KMS-11 (cell line): ENCODE measurements around the gene SEMA3B.

Source experiments
- H2AFZ ChIP-seq: fragments of 200-600 bp; sonication (generic); 2 replicates; pipeline ENCODE4 v1.6.1; 2016; ENCODE audit warnings: antibody characterized with exemption, mixed run types, low read depth
- H3K27ac ChIP-seq: fragments of 200-600 bp; sonication (generic); 2 replicates; pipeline ENCODE4 v1.6.1; 2016; ENCODE audit warnings: mild to moderate bottlenecking, mixed run types
- H3K27me3 ChIP-seq: fragments of 200-600 bp; sonication (generic); 2 replicates; pipeline ENCODE4 v1.6.1; 2017; ENCODE audit warnings: mild to moderate bottlenecking, low read depth, mixed run types, moderate library complexity; ENCODE audit not compliant: insufficient read depth
- H3K36me3 ChIP-seq: fragments of 200-600 bp; sonication (generic); 2 replicates; pipeline ENCODE4 v1.6.1; 2017; ENCODE audit warnings: mild to moderate bottlenecking, mixed run types; ENCODE audit not compliant: insufficient read depth
- H3K4me1 ChIP-seq: fragments of 200-600 bp; sonication (generic); 2 replicates; pipeline ENCODE4 v1.6.1; 2016; ENCODE audit warnings: mild to moderate bottlenecking, low read depth, mixed run types; ENCODE audit not compliant: poor library complexity, severe bottlenecking
- H3K4me2 ChIP-seq: fragments of 200-600 bp; sonication (generic); 2 replicates; pipeline ENCODE4 v1.7.0; 2016; ENCODE audit warnings: mild to moderate bottlenecking, mixed run types
- H3K4me3 ChIP-seq: fragments of 200-600 bp; sonication (generic); IDR thresholded peaks from 2 replicates; pipeline ENCODE4 v1.6.1; 2017; ENCODE audit warnings: low read depth, low read length, mixed read lengths; ENCODE audit not compliant: insufficient read depth
- H3K79me2 ChIP-seq: fragments of 200-600 bp; sonication (generic); 2 replicates; pipeline ENCODE4 v1.6.1; 2016; ENCODE audit warnings: low read depth, mixed run types; ENCODE audit not compliant: insufficient read depth
- H3K9ac ChIP-seq: fragments of 200-600 bp; sonication (generic); 2 replicates; pipeline ENCODE4 v1.6.1; 2016; ENCODE audit warnings: mild to moderate bottlenecking, mixed run types
- H4K20me1 ChIP-seq: fragments of 200-600 bp; sonication (generic); 2 replicates; pipeline ENCODE4 v1.6.1; 2016; ENCODE audit warnings: mild to moderate bottlenecking, mixed run types; ENCODE audit not compliant: insufficient read depth
- TF ChIP-seq, protein P1 (sequence below): fragments of 200-600 bp; sonication (generic); conservative IDR thresholded peaks from 2 replicates; pipeline ENCODE4 v1.6.1; 2017; ENCODE audit warnings: low read depth, mild to moderate bottlenecking, antibody characterized with exemption, low read length, moderate library complexity, mixed read lengths

Gene SEMA3B

DNA sequence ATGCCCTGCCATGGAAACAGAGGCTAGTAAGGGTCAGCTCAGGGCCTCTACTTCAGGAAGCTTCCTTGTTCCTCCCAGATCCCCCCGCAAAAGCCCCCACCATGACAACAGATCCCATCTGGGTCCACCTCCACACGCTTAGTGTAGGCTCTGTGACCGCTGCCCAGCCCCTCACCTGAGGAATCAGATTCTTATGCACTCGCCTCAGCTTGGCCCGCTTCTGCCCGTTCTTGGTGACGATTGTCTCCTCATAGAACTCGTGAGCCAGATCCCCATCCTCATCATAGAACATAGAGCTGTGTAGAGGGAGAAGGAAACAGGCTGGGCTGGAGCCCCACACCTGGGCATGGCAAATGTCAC lies 57.2 kb downstream of the SEMA3B start:
- TF ChIP-seq, protein P1, sequence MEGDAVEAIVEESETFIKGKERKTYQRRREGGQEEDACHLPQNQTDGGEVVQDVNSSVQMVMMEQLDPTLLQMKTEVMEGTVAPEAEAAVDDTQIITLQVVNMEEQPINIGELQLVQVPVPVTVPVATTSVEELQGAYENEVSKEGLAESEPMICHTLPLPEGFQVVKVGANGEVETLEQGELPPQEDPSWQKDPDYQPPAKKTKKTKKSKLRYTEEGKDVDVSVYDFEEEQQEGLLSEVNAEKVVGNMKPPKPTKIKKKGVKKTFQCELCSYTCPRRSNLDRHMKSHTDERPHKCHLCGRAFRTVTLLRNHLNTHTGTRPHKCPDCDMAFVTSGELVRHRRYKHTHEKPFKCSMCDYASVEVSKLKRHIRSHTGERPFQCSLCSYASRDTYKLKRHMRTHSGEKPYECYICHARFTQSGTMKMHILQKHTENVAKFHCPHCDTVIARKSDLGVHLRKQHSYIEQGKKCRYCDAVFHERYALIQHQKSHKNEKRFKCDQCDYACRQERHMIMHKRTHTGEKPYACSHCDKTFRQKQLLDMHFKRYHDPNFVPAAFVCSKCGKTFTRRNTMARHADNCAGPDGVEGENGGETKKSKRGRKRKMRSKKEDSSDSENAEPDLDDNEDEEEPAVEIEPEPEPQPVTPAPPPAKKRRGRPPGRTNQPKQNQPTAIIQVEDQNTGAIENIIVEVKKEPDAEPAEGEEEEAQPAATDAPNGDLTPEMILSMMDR, result no peak
- no peaks in the 10 kb centered on the region for H4K20me1 ChIP-seq
- peaks cover 4% of the 10 kb centered on the region for H3K4me1 ChIP-seq
- no peak overlapping the region for H3K4me3 ChIP-seq
- no peak overlapping the region for H3K27ac ChIP-seq
- no peak overlapping the region for H3K9ac ChIP-seq
- H2AFZ ChIP-seq, result no peak overlapping the region
- no peak overlapping the region for H3K4me2 ChIP-seq
- H3K27me3 ChIP-seq, result no peaks in the 10 kb centered on the region
- no peaks in the 10 kb centered on the region for H3K36me3 ChIP-seq
- H3K79me2 ChIP-seq, result peaks cover 8% of the 10 kb centered on the region; the same call in 1 of the 2 replicates

GRCh38 chr3:50327129-50327528 lies 58.2 kb downstream of the SEMA3B start:
- Histone ChIP-seq H3K4me2 (peak overlapping the region; percentile 48), H3K4me3 (no peak overlapping the region), H2AFZ (no peak overlapping the region), H3K27ac (no peak overlapping the region), H3K79me2 (peaks cover 8% of the 10 kb centered on the region; the same call in 1 of the 2 replicates), H3K36me3 (no peaks in the 10 kb centered on the region), H3K27me3 (no peaks in the 10 kb centered on the region), H3K9ac (peak overlapping the region; percentile 77; the same call in 1 of the 2 replicates), H4K20me1 (no peaks in the 10 kb centered on the region), H3K4me1 (peaks cover under 1% of the 10 kb centered on the region)
- TF ChIP-seq, protein P1, result no peak
